GM19351 (cell line): ENCODE measurements around the gene HLA-DPA1.
"Not testable (repeated sequence)": the region's sequence is repeated elsewhere in the genome, so short reads cannot be mapped to it uniquely, and the experiment has no call there.

Experiments
- ATAC-seq: cut with Tn5 transposase; IDR thresholded peaks from one replicate; pipeline ENCODE4 v1.9.1; 2021; ENCODE audit warnings: mild to moderate bottlenecking, moderate library complexity; ENCODE audit not compliant: unreplicated experiment

The HLA-DPA1 gene

GRCh38 chr6:33065312-33065711 is 8.1 kb downstream of the HLA-DPA1 start:
- ATAC-seq = no peak

- no peak for ATAC-seq
Measured at GRCh38 chr6:33064723-33065122, 8.7 kb downstream of the HLA-DPA1 start.

- ATAC-seq = not testable (repeated sequence)
Measured at GRCh38 chr6:33063435-33063834, 10.0 kb downstream of the HLA-DPA1 start.

- ATAC-seq = no peak
Measured at GRCh38 chr6:33061987-33062386, 11.5 kb downstream of the HLA-DPA1 start.

GRCh38 chr6:33057222-33058150 is 16.0 kb downstream of the HLA-DPA1 start:
- peak; percentile 49 for ATAC-seq

- ATAC-seq = no peak
Measured at GRCh38 chr6:33053230-33053629, 20.2 kb downstream of the HLA-DPA1 start.

GRCh38 chr6:33052627-33053026 is 20.8 kb downstream of the HLA-DPA1 start:
- ATAC-seq = no peak

GRCh38 chr6:33050014-33050810 is 23.2 kb downstream of the HLA-DPA1 start:
- no peak for ATAC-seq

- no peak for ATAC-seq
Measured at GRCh38 chr6:33049323-33050013, 24.0 kb downstream of the HLA-DPA1 start.

- no peak for ATAC-seq
Measured at GRCh38 chr6:33040157-33040556, 33.3 kb downstream of the HLA-DPA1 start.

GRCh38 chr6:33036535-33036934 is 36.9 kb downstream of the HLA-DPA1 start:
- no peak for ATAC-seq

GRCh38 chr6:33034554-33034953 is 38.9 kb downstream of the HLA-DPA1 start:
- no peak for ATAC-seq

GRCh38 chr6:33030245-33030644 is 43.2 kb downstream of the HLA-DPA1 start:
- no peak for ATAC-seq

- ATAC-seq = peak; percentile 78
Measured at GRCh38 chr6:33029328-33030184, 43.9 kb downstream of the HLA-DPA1 start.

- ATAC-seq = no peak
Measured at GRCh38 chr6:33028220-33028849, 45.1 kb downstream of the HLA-DPA1 start.

GRCh38 chr6:33024521-33024920 is 48.9 kb downstream of the HLA-DPA1 start:
- no peak for ATAC-seq

- ATAC-seq = no peak
Measured at GRCh38 chr6:33023536-33023935, 49.9 kb downstream of the HLA-DPA1 start.

GRCh38 chr6:33021917-33022316 is 51.5 kb downstream of the HLA-DPA1 start:
- ATAC-seq = no peak

GRCh38 chr6:33019372-33019771 is 54.1 kb downstream of the HLA-DPA1 start:
- no peak for ATAC-seq

GRCh38 chr6:33018904-33019303 is 54.5 kb downstream of the HLA-DPA1 start:
- ATAC-seq = no peak
